Lung (tissue), 12 donors: ENCODE measurements around the gene BRWD1. TPM values are rescaled to one million over a fixed set of nuclear protein-coding genes. Genes with fewer than 3 reads are reported as not detected.

Experiments
- ATAC-seq: fragments of 200-7000 bp; cut with Tn5 transposase; one replicate; pipeline ENCODE4 v1.9.1; 2020; ENCODE audit warnings: moderate number of reproducible peaks; ENCODE audit not compliant: insufficient read depth, low FRiP score
- DNase-seq, 3 donors: peaks; one replicate each; pipeline ENCODE4 v3.0.0-alpha.2; 2013 to 2017
- H3K27ac ChIP-seq, 2 donors: one replicate each; pipeline ENCODE4 v1.5.1; 2013; ENCODE audit warnings: mild to moderate bottlenecking in 2 of 2, moderate library complexity in 2 of 2, control low read depth in 1 of 2, inconsistent platforms in 1 of 2, low read depth in 1 of 2, low read length in 1 of 2
- H3K27me3 ChIP-seq, 3 donors: one replicate each; pipeline ENCODE4 v1.5.1; 2013; ENCODE audit warnings: low read length in 2 of 3; ENCODE audit not compliant: control insufficient read depth in 3 of 3, insufficient read depth in 3 of 3
- H3K36me3 ChIP-seq, 4 donors: one replicate each; pipeline ENCODE4 v1.5.1; 2013; ENCODE audit warnings: low read length in 4 of 4, mild to moderate bottlenecking in 1 of 4, moderate library complexity in 1 of 4; ENCODE audit not compliant: control insufficient read depth in 4 of 4, insufficient read depth in 4 of 4
- H3K4me1 ChIP-seq, 5 donors: one replicate each; pipeline ENCODE4 v1.5.1; 2013; ENCODE audit warnings: low read length in 5 of 5, mild to moderate bottlenecking in 2 of 5, moderate library complexity in 1 of 5; ENCODE audit not compliant: control insufficient read depth in 5 of 5, insufficient read depth in 5 of 5
- H3K4me3 ChIP-seq: one replicate; pipeline ENCODE4 v1.5.1; 2013; ENCODE audit warnings: mild to moderate bottlenecking, control low read depth, moderate library complexity
- H3K9ac ChIP-seq, 2 donors: one replicate each; pipeline ENCODE4 v1.5.1; 2013; ENCODE audit warnings: low read length in 2 of 2, control low read depth in 1 of 2; ENCODE audit not compliant: insufficient read depth in 1 of 2
- H3K9me3 ChIP-seq, 4 donors: one replicate each; pipeline ENCODE4 v1.5.1; 2013; ENCODE audit warnings: low read length in 3 of 4, mild to moderate bottlenecking in 1 of 4, moderate library complexity in 1 of 4; ENCODE audit not compliant: control insufficient read depth in 4 of 4, insufficient read depth in 3 of 4
- CTCF ChIP-seq: IDR thresholded peaks from 2 replicates; pipeline ENCODE4 v1.5.1; 2012; ENCODE audit warnings: mild to moderate bottlenecking; ENCODE audit errors: control extremely low read depth, extremely low read depth
- WGBS, 2 donors: extraction: QIAGEN DNeasy Blood & Tissue Kit; methylation state at CpG; one replicate each; pipeline ENCODE4 v1.1.7; 2013; 5-methylcytosine and 5-hydroxymethylcytosine counted together
- polyA plus RNA-seq, 2 donors: library from polyadenylated mRNA; stranded (reverse); fragments of 200-250 nt; gene quantifications; one replicate each; pipeline ENCODE4 v1.2.1, GENCODE V29; 2013
- total RNA-seq, 2 donors: library from RNA; depleted of rRNA in 1 of 2; stranded (reverse); fragments of >200 nt in 1 of 2; gene quantifications; one replicate each; pipeline ENCODE4 v1.2.1, GENCODE V29; 2014 to 2021
- donor health status: control.
- donor health status: control.
- donor health status: Bipolar disorder and iron deficiency.
- donor health status: healthy.
- donor health status: DM: yes; HTN: yes; CAD: no.

Gene BRWD1
- total and polyA plus RNA-seq, 4 donors, result 9.5 to 145 (median 20.1) TPM

DNA sequence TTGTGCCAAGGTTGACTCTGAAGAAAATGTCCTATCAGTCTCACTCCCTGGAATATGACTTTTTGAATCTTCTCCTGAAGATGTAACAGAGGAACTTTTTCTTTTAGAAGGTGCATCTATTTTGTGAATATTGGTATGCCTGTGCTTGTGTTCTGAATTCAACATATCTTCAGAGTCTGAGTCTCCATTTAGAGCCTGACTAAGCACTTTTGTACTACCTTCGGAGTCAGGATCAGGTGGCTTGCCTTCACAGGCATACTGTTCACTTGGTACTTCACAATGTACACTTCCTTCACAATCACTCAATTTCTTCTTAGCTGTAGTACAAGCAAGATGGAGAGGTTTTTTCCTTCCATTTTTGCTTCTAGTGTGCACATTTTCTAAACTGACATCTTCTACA, 116.6 kb downstream of the BRWD1 start:
- DNase-seq (no peak), ATAC-seq (no peak)
- no peak overlapping the region for H3K9ac ChIP-seq
- WGBS, 2 donors, result 80 to 95% methylated on average over 1 of the region's 1 CpG
- no peaks in the 10 kb centered on the region for H3K9me3 ChIP-seq
- no peaks in the 10 kb centered on the region for H3K27me3 ChIP-seq
- H3K36me3 ChIP-seq, result peaks cover 13 to 46% (median 27%) of the 10 kb centered on the region in 4 donors
- no peak for TF ChIP-seq CTCF
- no peak overlapping the region for H3K4me3 ChIP-seq
- no peak overlapping the region for H3K27ac ChIP-seq
- no peaks in the 10 kb centered on the region for H3K4me1 ChIP-seq

- Histone ChIP-seq H3K27ac (no peak overlapping the region), H3K27me3 (no peaks in the 10 kb centered on the region), H3K36me3 (peaks cover 12 to 41% (median 25%) of the 10 kb centered on the region in 4 donors), H3K4me3 (no peak overlapping the region), H3K9ac (no peak overlapping the region), H3K4me1 (no peaks in the 10 kb centered on the region), H3K9me3 (no peaks in the 10 kb centered on the region)
- no peak for DNase-seq
- 86 to 91% methylated on average over 7 of the region's 7 CpGs for WGBS, 2 donors
- TF ChIP-seq CTCF, result no peak
- ATAC-seq, result no peak
Observed at GRCh38 chr21:39196310-39196709, 117.1 kb downstream of the BRWD1 start.

DNA sequence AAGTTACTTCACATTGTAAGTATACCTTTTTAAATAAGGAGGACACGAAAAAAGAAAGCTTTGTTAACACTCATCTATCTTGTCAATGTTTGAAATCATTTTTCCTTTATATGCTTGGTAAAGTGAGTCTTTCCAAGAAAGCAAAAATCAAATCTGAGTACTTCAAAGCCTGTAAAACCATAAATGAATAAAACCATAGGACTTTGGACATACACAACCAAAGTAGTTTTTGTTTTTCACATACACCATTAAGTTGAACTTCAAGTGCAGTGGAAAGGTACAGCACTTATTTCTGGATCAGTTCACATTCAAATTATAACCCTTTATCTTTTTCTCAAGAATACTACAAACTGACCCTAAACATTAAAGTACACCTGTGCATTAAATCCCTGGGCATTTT, 120.1 kb downstream of the BRWD1 start:
- TF ChIP-seq CTCF, result no peak
- ATAC-seq (no peak), DNase-seq (no peak)
- H3K27ac ChIP-seq, result no peak overlapping the region
- no peaks in the 10 kb centered on the region for H3K9me3 ChIP-seq
- peaks cover 1 to 23% (median 13%) of the 10 kb centered on the region in 4 donors for H3K36me3 ChIP-seq
- no peak overlapping the region for H3K4me3 ChIP-seq
- no peak overlapping the region for H3K9ac ChIP-seq
- H3K27me3 ChIP-seq, result no peaks in the 10 kb centered on the region
- H3K4me1 ChIP-seq, result peaks cover 0 to 6% (median 0%) of the 10 kb centered on the region in 5 donors
- WGBS, 2 donors, result 91 to 92% methylated on average over 1 of the region's 1 CpG

DNA sequence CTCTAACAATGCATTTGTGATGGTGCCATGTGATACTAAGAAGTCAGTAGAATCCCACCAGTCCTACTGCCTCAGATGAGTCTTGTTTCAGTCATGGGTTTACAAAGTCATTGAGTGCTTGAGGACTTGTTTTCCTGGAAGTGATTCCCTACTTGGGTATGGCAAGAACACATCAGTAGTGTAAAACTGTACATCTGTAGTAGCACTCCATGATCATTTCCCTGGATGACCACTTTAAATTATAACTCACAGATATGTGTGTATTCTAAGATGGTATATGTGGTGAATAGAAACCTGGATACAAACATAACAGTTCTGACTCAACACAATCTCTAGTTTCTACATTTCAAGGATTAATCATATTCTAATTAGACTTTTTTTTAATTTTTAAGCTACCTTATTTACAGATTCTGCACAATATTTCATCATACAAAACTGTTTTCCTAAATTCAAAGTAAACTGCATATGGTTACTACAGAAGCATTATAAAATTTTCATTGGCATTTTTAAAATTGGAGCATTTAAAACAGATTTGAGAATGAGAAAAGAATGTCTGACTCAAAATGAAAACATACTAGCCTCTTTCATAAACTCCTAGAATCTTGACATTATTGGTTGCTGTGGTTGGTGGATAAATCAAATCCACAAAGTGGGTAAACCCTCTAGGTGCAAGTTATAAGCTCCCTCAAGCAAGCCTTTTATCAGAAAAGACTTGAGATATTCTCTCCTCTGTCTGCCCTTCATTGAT, 123.4 kb downstream of the BRWD1 start:
- Histone ChIP-seq H3K27ac (no peak overlapping the region), H3K27me3 (no peaks in the 10 kb centered on the region), H3K36me3 (peaks cover 1 to 5% (median 4%) of the 10 kb centered on the region in 4 donors), H3K4me1 (peaks cover 0 to 12% (median 0%) of the 10 kb centered on the region in 5 donors), H3K4me3 (no peak overlapping the region), H3K9me3 (no peaks in the 10 kb centered on the region), H3K9ac (no peak overlapping the region)
- TF ChIP-seq CTCF, result no peak
- ATAC-seq (no peak), DNase-seq (no peak)
